ENCODE data around the gene VIPAS39. TPM values are rescaled to one million over a fixed set of nuclear protein-coding genes. Genes with fewer than 3 reads are reported as not detected.
A peak's percentile ranks its signal among the peaks of the same experiment; 100 is the strongest.

VIPAS39 gene
- total and polyA plus RNA-seq, 2 of the 13 experiments (the other 11 are each of a cell fraction or from before 2014, with no cell fraction given): 13.3 to 21.5 TPM

DNA sequence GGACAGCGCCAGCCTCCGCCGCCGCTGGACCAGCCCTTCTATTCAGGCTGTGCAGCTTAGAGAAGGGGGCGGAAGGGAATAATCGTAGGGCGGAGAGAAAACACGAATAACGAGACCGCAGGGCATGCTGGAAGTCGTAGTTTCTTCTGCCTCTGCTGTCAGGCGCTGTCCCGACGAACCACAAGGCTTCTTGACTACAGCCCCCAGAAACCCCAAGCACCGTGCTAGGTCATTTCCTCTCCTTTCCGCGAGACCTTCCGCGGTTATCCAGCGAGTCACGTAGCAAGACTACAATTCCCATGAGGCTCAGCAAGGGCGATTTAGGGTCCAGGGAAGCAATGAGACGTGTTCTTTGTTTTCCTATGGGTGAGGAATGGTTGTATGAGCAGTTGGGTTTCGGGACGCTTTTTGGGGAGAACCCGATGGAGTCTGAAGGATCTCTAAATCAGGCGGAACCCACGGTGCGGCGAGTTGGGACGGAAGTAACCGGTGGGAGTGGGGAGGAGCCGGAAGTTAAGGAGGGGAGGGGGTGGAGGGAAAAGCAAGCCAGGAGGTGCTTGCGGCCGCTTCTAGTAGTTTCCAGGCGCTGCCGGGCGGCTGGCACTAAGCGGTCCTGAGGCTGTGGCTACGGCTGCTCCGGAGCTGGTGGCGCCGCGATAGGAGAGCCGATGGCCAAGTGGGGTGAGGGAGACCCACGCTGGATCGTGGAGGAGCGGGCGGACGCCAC lies at the start of gene VIPAS39, which contains the start of gene AHSA1 (continued):
- TF ChIP-seq, protein P1, sequence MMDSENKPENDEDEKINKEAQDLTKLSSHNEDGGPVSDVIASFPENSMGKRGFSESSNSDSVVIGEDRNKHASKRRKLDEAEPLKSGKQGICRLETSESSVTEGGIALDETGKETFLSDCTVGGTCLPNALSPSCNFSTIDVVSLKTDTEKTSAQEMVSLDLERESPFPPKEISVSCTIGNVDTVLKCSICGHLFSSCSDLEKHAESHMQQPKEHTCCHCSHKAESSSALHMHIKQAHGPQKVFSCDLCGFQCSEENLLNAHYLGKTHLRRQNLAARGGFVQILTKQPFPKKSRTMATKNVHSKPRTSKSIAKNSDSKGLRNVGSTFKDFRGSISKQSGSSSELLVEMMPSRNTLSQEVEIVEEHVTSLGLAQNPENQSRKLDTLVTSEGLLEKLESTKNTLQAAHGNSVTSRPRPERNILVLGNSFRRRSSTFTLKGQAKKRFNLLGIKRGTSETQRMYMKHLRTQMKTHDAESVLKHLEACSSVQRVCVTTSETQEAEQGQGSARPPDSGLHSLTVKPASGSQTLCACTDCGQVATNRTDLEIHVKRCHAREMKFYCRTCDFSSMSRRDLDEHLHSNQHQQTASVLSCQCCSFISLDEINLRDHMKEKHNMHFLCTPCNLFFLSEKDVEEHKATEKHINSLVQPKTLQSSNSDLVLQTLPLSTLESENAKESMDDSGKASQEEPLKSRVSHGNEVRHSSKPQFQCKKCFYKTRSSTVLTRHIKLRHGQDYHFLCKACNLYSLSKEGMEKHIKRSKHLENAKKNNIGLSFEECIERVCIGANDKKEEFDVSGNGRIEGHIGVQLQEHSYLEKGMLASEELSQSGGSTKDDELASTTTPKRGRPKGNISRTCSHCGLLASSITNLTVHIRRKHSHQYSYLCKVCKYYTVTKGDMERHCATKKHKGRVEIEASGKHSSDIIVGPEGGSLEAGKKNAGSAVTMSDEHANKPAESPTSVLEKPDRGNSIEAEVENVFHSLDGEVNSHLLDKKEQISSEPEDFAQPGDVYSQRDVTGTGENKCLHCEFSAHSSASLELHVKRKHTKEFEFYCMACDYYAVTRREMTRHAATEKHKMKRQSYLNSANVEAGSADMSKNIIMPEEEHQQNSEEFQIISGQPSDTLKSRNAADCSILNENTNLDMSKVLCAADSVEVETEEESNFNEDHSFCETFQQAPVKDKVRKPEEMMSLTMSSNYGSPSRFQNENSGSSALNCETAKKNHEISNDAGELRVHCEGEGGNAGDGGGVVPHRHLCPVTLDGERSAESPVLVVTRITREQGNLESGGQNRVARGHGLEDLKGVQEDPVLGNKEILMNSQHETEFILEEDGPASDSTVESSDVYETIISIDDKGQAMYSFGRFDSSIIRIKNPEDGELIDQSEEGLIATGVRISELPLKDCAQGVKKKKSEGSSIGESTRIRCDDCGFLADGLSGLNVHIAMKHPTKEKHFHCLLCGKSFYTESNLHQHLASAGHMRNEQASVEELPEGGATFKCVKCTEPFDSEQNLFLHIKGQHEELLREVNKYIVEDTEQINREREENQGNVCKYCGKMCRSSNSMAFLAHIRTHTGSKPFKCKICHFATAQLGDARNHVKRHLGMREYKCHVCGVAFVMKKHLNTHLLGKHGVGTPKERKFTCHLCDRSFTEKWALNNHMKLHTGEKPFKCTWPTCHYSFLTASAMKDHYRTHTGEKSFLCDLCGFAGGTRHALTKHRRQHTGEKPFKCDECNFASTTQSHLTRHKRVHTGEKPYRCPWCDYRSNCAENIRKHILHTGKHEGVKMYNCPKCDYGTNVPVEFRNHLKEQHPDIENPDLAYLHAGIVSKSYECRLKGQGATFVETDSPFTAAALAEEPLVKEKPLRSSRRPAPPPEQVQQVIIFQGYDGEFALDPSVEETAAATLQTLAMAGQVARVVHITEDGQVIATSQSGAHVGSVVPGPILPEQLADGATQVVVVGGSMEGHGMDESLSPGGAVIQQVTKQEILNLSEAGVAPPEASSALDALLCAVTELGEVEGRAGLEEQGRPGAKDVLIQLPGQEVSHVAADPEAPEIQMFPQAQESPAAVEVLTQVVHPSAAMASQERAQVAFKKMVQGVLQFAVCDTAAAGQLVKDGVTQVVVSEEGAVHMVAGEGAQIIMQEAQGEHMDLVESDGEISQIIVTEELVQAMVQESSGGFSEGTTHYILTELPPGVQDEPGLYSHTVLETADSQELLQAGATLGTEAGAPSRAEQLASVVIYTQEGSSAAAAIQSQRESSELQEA (CRISPR knock-in tag; IDR thresholded peaks at IDR 0.05; ENCODE audit: not compliant biosample characterization): peak; percentile 41
- TF ChIP-seq ZNF557 (CRISPR knock-in tag; IDR thresholded peaks at IDR 0.05) (0 out of 2 replicates have a peak, but pooled peaks have one; percentile 37), TP53 (CRISPR knock-in tag; conservative IDR thresholded peaks at IDR 0.05) (no peak), ZNF841 (CRISPR knock-in tag; IDR thresholded peaks at IDR 0.05; ENCODE audit: borderline replicate concordance) (no peak), ZNF776 (CRISPR knock-in tag; IDR thresholded peaks at IDR 0.05) (peak; percentile 79), ZNF713 (CRISPR knock-in tag; IDR thresholded peaks at IDR 0.05) (no peak), GABPB1 (CRISPR knock-in tag; IDR thresholded peaks at IDR 0.05) (peak; percentile 96), ERF (CRISPR knock-in tag; IDR thresholded peaks at IDR 0.05) (peak; percentile 15; the same call in 1 of the 2 replicates), CCAR2 (optimal IDR thresholded peaks at IDR 0.05; ENCODE audit: low read depth, low read length) (no peak), ELF1 (CRISPR knock-in tag; IDR thresholded peaks at IDR 0.05) (peak; percentile 91), SAP130 (CRISPR knock-in tag; IDR thresholded peaks at IDR 0.05; ENCODE audit: low read depth) (peak; percentile 69), PHF5A (CRISPR knock-in tag; IDR thresholded peaks at IDR 0.05; ENCODE audit: low read depth, unreplicated experiment) (peak; percentile 65), ZNF12 (CRISPR knock-in tag; IDR thresholded peaks at IDR 0.05) (peak; percentile 50; the same call in 1 of the 2 replicates)
- TF ChIP-seq, protein P2, sequence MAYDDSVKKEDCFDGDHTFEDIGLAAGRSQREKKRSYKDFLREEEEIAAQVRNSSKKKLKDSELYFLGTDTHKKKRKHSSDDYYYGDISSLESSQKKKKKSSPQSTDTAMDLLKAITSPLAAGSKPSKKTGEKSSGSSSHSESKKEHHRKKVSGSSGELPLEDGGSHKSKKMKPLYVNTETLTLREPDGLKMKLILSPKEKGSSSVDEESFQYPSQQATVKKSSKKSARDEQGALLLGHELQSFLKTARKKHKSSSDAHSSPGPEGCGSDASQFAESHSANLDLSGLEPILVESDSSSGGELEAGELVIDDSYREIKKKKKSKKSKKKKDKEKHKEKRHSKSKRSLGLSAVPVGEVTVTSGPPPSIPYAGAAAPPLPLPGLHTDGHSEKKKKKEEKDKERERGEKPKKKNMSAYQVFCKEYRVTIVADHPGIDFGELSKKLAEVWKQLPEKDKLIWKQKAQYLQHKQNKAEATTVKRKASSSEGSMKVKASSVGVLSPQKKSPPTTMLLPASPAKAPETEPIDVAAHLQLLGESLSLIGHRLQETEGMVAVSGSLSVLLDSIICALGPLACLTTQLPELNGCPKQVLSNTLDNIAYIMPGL (CRISPR knock-in tag; IDR thresholded peaks at IDR 0.05; ENCODE audit: borderline replicate concordance in 1 of 2, low read depth in 1 of 2): peak; percentile 8 to 48; a peak in 3 of 4 replicates
- TF ChIP-seq, protein P3, sequence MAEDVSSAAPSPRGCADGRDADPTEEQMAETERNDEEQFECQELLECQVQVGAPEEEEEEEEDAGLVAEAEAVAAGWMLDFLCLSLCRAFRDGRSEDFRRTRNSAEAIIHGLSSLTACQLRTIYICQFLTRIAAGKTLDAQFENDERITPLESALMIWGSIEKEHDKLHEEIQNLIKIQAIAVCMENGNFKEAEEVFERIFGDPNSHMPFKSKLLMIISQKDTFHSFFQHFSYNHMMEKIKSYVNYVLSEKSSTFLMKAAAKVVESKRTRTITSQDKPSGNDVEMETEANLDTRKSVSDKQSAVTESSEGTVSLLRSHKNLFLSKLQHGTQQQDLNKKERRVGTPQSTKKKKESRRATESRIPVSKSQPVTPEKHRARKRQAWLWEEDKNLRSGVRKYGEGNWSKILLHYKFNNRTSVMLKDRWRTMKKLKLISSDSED (CRISPR knock-in tag; IDR thresholded peaks at IDR 0.05): no peak
- TF ChIP-seq, protein P4, sequence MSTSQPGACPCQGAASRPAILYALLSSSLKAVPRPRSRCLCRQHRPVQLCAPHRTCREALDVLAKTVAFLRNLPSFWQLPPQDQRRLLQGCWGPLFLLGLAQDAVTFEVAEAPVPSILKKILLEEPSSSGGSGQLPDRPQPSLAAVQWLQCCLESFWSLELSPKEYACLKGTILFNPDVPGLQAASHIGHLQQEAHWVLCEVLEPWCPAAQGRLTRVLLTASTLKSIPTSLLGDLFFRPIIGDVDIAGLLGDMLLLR (CRISPR knock-in tag; IDR thresholded peaks at IDR 0.05): no peak
